GM13977 (cell line): ENCODE results near the gene CDYL.

Experiments
- DNase-seq: peaks from one replicate; pipeline ENCODE4 v3.0.0; 2012; ENCODE audit warnings: low spot score
- CTCF ChIP-seq: IDR thresholded peaks from 2 replicates; pipeline ENCODE4 v1.5.1; 2012; ENCODE audit warnings: mild to moderate bottlenecking, control low read depth; ENCODE audit not compliant: insufficient read depth; ENCODE audit errors: extremely low read depth, missing control alignments
- in situ Hi-C: fragments of 300-500 bp; cut with MboI; formaldehyde crosslinking; loops from one replicate; pipeline ENCODE4 v1.12.0; 2022; ENCODE audit warnings: low sequenced_read_pairs, low pct_unique_long_range_greater_than_20kb, mixed read lengths, inconsistent platforms; ENCODE audit not compliant: unreplicated experiment

CDYL gene

GRCh38 chr6:4912559-4912958, 136.4 kb downstream of the CDYL start:
- no peak for TF ChIP-seq CTCF
- DNase-seq = no peak
- in situ Hi-C loops = no loop called here

GRCh38 chr6:4913705-4914419, 137.7 kb downstream of the CDYL start:
- in situ Hi-C loops = no loop called here
- no peak for DNase-seq
- no peak for TF ChIP-seq CTCF

- DNase-seq = no peak
- TF ChIP-seq CTCF = no peak
- in situ Hi-C loops = no loop called here
Observed at GRCh38 chr6:4914420-4915159, 138.4 kb downstream of the CDYL start.

GRCh38 chr6:4916954-4917561, 140.9 kb downstream of the CDYL start:
- TF ChIP-seq CTCF = no peak
- in situ Hi-C loops = no loop called here
- no peak for DNase-seq

- TF ChIP-seq CTCF = no peak
- in situ Hi-C loops = no loop called here
- no peak for DNase-seq
Observed at GRCh38 chr6:4920914-4921410, 144.8 kb downstream of the CDYL start.

GRCh38 chr6:4922488-4923037, 146.4 kb downstream of the CDYL start:
- in situ Hi-C loops = no loop called here
- DNase-seq = no peak
- TF ChIP-seq CTCF = no peak
